HepG2 (cell line): ENCODE results near the gene SYCE1L. TPM values are rescaled to one million over a fixed set of nuclear protein-coding genes. Genes with fewer than 3 reads are reported as not detected.

ENCODE experiments used
- BRCA1 ChIP-seq: sonication (generic); formaldehyde crosslinking; IDR thresholded peaks from 2 replicates; pipeline ENCODE4 v1.4.0; 2020; ENCODE audit warnings: missing genetic modification reagents
- CBX1 ChIP-seq: IDR thresholded peaks from one replicate; pipeline ENCODE4 v1.6.1; 2016; ENCODE audit warnings: antibody characterized with exemption, low read depth
- CBX2 ChIP-seq, 2 experiments: fragments of 200-600 bp in 1 of 2; sonication (generic); formaldehyde crosslinking in 1 of 2; IDR thresholded peaks; 2 replicates each; pipeline versions ENCODE4 v1.7.0 to v1.8.1; 2018 to 2022; ENCODE audit warnings: low read depth in 2 of 2, low read length in 1 of 2, mild to moderate bottlenecking in 1 of 2, missing genetic modification reagents in 1 of 2
- CREM ChIP-seq, 2 experiments: sonication (generic) in 1 of 2; formaldehyde crosslinking in 1 of 2; IDR thresholded peaks; 2 replicates each; pipeline versions ENCODE4 v1.4.0 to v1.6.1; 2016 to 2020; ENCODE audit warnings: antibody characterized with exemption in 1 of 2, mild to moderate bottlenecking in 1 of 2, missing genetic modification reagents in 1 of 2
- HIVEP1 ChIP-seq: sonication (generic); formaldehyde crosslinking; IDR thresholded peaks from 2 replicates; pipeline ENCODE4 v1.4.0; 2020; ENCODE audit warnings: mild to moderate bottlenecking, missing genetic modification reagents
- HOMEZ ChIP-seq: IDR thresholded peaks from 2 replicates; pipeline ENCODE4 v1.6.1; 2016; ENCODE audit warnings: low read depth
- JARID2 ChIP-seq: sonication (generic); formaldehyde crosslinking; IDR thresholded peaks from 2 replicates; pipeline ENCODE4 v1.8.1; 2023; ENCODE audit warnings: missing genetic modification reagents, inconsistent platforms; ENCODE audit not compliant: insufficient replicate concordance
- KDM6A ChIP-seq: IDR thresholded peaks from 2 replicates; pipeline ENCODE4 v1.6.1; 2016; ENCODE audit warnings: low read depth
- MAFG ChIP-seq: sonication (generic); formaldehyde crosslinking; IDR thresholded peaks from 2 replicates; pipeline ENCODE4 v1.5.1; 2020; ENCODE audit warnings: mild to moderate bottlenecking, missing genetic modification reagents
- MIER2 ChIP-seq: IDR thresholded peaks from 2 replicates; pipeline ENCODE4 v1.6.1; 2016; ENCODE audit warnings: missing biosample characterization, missing genetic modification reagents
- POLR2AphosphoS5 ChIP-seq: IDR thresholded peaks from 2 replicates; pipeline ENCODE4 v1.6.1; 2012; ENCODE audit warnings: low read depth, low read length
- RAD21 ChIP-seq: fragments of 450-650 bp; formaldehyde crosslinking; IDR thresholded peaks from 2 replicates; pipeline ENCODE4 v1.5.0; 2020; ENCODE audit warnings: mild to moderate bottlenecking
- SP4 ChIP-seq: sonication (generic); formaldehyde crosslinking; IDR thresholded peaks from 2 replicates; pipeline ENCODE4 v1.8.1; 2023; ENCODE audit warnings: mild to moderate bottlenecking, missing genetic modification reagents
- SUZ12 ChIP-seq: fragments of 150-350 bp; IDR thresholded peaks from 2 replicates; pipeline ENCODE4 v1.6.1; 2014; ENCODE audit warnings: low read depth, low read length
- SYNCRIP ChIP-seq: fragments of 200-400 bp; formaldehyde crosslinking; IDR thresholded peaks from 2 replicates; pipeline ENCODE4 v1.6.1; 2018; ENCODE audit warnings: mild to moderate bottlenecking, low read depth, low read length; ENCODE audit not compliant: insufficient read depth
- TRAFD1 ChIP-seq: sonication (generic); formaldehyde crosslinking; IDR thresholded peaks from 2 replicates; pipeline ENCODE4 v1.5.1; 2020; ENCODE audit warnings: missing genetic modification reagents, mild to moderate bottlenecking, borderline replicate concordance
- ZNF205 ChIP-seq: IDR thresholded peaks from 2 replicates; pipeline ENCODE4 v1.6.1; 2018; ENCODE audit warnings: missing biosample characterization, missing genetic modification reagents
- ZNF232 ChIP-seq: sonication (generic); formaldehyde crosslinking; IDR thresholded peaks from 2 replicates; pipeline ENCODE4 v1.4.0; 2020; ENCODE audit warnings: missing genetic modification reagents, borderline replicate concordance
- ZNF281 ChIP-seq: sonication (generic); formaldehyde crosslinking; IDR thresholded peaks from 2 replicates; pipeline ENCODE4 v1.4.0; 2020; ENCODE audit warnings: missing genetic modification reagents, borderline replicate concordance
- ZNF333 ChIP-seq: sonication (generic); formaldehyde crosslinking; IDR thresholded peaks from 2 replicates; pipeline ENCODE4 v1.4.0; 2020; ENCODE audit warnings: mild to moderate bottlenecking, missing genetic modification reagents, borderline replicate concordance
- ZNF605 ChIP-seq: sonication (generic); formaldehyde crosslinking; IDR thresholded peaks from 2 replicates; pipeline ENCODE4 v1.8.0; 2022; ENCODE audit warnings: mild to moderate bottlenecking, missing genetic modification reagents
- ZNF670 ChIP-seq: sonication (generic); formaldehyde crosslinking; IDR thresholded peaks from 2 replicates; pipeline ENCODE4 v1.8.0; 2022; ENCODE audit warnings: mild to moderate bottlenecking, missing genetic modification reagents, borderline replicate concordance
- ZNF790 ChIP-seq: sonication (generic); formaldehyde crosslinking; IDR thresholded peaks from 2 replicates; pipeline ENCODE4 v1.8.0; 2022; ENCODE audit warnings: missing genetic modification reagents, mild to moderate bottlenecking, borderline replicate concordance
- ZNF792 ChIP-seq: IDR thresholded peaks from 2 replicates; pipeline ENCODE4 v1.6.1; 2016
- ZNF841 ChIP-seq: sonication (generic); formaldehyde crosslinking; IDR thresholded peaks from 2 replicates; pipeline ENCODE4 v1.8.1; 2023; ENCODE audit warnings: missing genetic modification reagents, borderline replicate concordance
- polyA plus RNA-seq, 8 experiments: library from polyadenylated mRNA; depleted of rRNA in 3 of 8; stranded (reverse) in 7 of 8; unstranded in 1 of 8; fragments of >200 nt; fragmentation: Illumina TruSeq in 4 of 8; extraction: Trizol in 4 of 8; gene quantifications; 2 replicates each; pipeline versions ENCODE4 v1.2.1 to v1.2.3, GENCODE V29; 2011 to 2016; ENCODE audit warnings: low read depth in 4 of 8, missing spikeins in 1 of 8, mixed read lengths in 1 of 8; ENCODE audit not compliant: insufficient read depth in 1 of 8
- total RNA-seq, 5 experiments: library from RNA; depleted of rRNA; stranded (reverse); fragments of >200 nt; fragmentation: Illumina TruSeq; extraction: Trizol; gene quantifications; 2 replicates each; pipeline ENCODE4 v1.2.3, GENCODE V29; 2016; ENCODE audit warnings: low read depth in 1 of 5

Gene SYCE1L
- total and polyA plus RNA-seq, 2 of the 13 experiments (the other 11 are each of a cell fraction or from before 2014, with no cell fraction given): 0.22 TPM; not detected in 1

- TF ChIP-seq SUZ12: no peak
- TF ChIP-seq CBX1: peak; percentile 68
- TF ChIP-seq TRAFD1: 0 out of 2 replicates have a peak, but pooled peaks have one; percentile 29
- TF ChIP-seq KDM6A (CRISPR knock-in tag): no peak
- no peak for TF ChIP-seq ZNF792 (CRISPR knock-in tag)
- TF ChIP-seq JARID2 (CRISPR knock-in tag): peak; percentile 87
- 0 out of 2 replicates have a peak, but pooled peaks have one; percentile 34 for TF ChIP-seq ZNF232 (CRISPR knock-in tag)
- 0 out of 2 replicates have a peak, but pooled peaks have one; percentile 11 for TF ChIP-seq ZNF205 (CRISPR knock-in tag)
- TF ChIP-seq MIER2: peak; percentile 46; the same call in 1 of the 2 replicates
- TF ChIP-seq ZNF333 (CRISPR knock-in tag): no peak
- TF ChIP-seq CREM (IDR thresholded peaks at IDR 0.05): peak; percentile 86
- TF ChIP-seq CREM (CRISPR knock-in tag; IDR thresholded peaks at IDR 0.05): no peak
- TF ChIP-seq HOMEZ: no peak; the same call in 1 of the 2 replicates
- peak; percentile 55 for TF ChIP-seq RAD21 (CRISPR knock-in tag)
- no peak; the same call in 1 of the 2 replicates for TF ChIP-seq HIVEP1 (CRISPR knock-in tag)
- peak; percentile 49; the same call in 1 of the 2 replicates for TF ChIP-seq ZNF790 (CRISPR knock-in tag)
- TF ChIP-seq ZNF670: peak; percentile 89; the same call in 1 of the 2 replicates
- TF ChIP-seq SP4: peak; percentile 88
- TF ChIP-seq CBX2 (IDR thresholded peaks at IDR 0.05; ENCODE audit: low read depth, low read length): no peak
- no peak for TF ChIP-seq CBX2 (CRISPR knock-in tag; IDR thresholded peaks at IDR 0.05; ENCODE audit: low read depth)
- 0 out of 2 replicates have a peak, but pooled peaks have one; percentile 51 for TF ChIP-seq ZNF281 (CRISPR knock-in tag)
- no peak for TF ChIP-seq ZNF841
- TF ChIP-seq BRCA1: no peak
- peak; percentile 90; the same call in 1 of the 2 replicates for TF ChIP-seq ZNF605 (CRISPR knock-in tag)
- TF ChIP-seq POLR2AphosphoS5: peak; percentile 95
- TF ChIP-seq SYNCRIP: no peak
- no peak for TF ChIP-seq MAFG (CRISPR knock-in tag)
Observed at GRCh38 chr16:77190478-77191258, 8.5 kb upstream of the SYCE1L start, which contains the start of gene MON1B (continued).
